HepG2 (cell line): Measurements from ENCODE around the gene RIF1. TPM values are rescaled to one million over a fixed set of nuclear protein-coding genes. Genes with fewer than 3 reads are reported as not detected.
A peak's percentile ranks its signal among the peaks of the same experiment; 100 is the strongest.

ENCODE experiments used
- ATAD3A ChIP-seq: sonication (generic); formaldehyde crosslinking; IDR thresholded peaks from 2 replicates; pipeline ENCODE4 v1.4.0; 2020; ENCODE audit warnings: missing genetic modification reagents
- CREM ChIP-seq, 2 experiments: sonication (generic) in 1 of 2; formaldehyde crosslinking in 1 of 2; IDR thresholded peaks; 2 replicates each; pipeline versions ENCODE4 v1.4.0 to v1.6.1; 2016 to 2020; ENCODE audit warnings: antibody characterized with exemption in 1 of 2, mild to moderate bottlenecking in 1 of 2, missing genetic modification reagents in 1 of 2
- EP300 ChIP-seq, 3 experiments: sonication (generic) in 1 of 3; formaldehyde crosslinking in 1 of 3; IDR thresholded peaks; 2 replicates each; pipeline versions ENCODE4 v1.5.1 to v1.6.1; 2011 to 2020; ENCODE audit warnings: low read depth in 2 of 3, low read length in 2 of 3, borderline replicate concordance in 1 of 3, improper control_type of control experiment in 1 of 3, mild to moderate bottlenecking in 1 of 3, missing genetic modification reagents in 1 of 3, moderate library complexity in 1 of 3
- FOXP1 ChIP-seq, 2 experiments: fragments of 450-650 bp in 1 of 2; IDR thresholded peaks; 2 replicates each; pipeline ENCODE4 v1.6.1; 2017 to 2018; ENCODE audit warnings: antibody characterized with exemption in 1 of 2
- GLI4 ChIP-seq: sonication (generic); formaldehyde crosslinking; IDR thresholded peaks from 2 replicates; pipeline ENCODE4 v1.5.1; 2020; ENCODE audit warnings: missing genetic modification reagents, mild to moderate bottlenecking, moderate library complexity, borderline replicate concordance
- IKZF5 ChIP-seq: IDR thresholded peaks from 2 replicates; pipeline ENCODE4 v1.6.1; 2018; ENCODE audit warnings: missing genetic modification reagents, mild to moderate bottlenecking, missing compliant biosample characterization
- IRF1 ChIP-seq: sonication (generic); formaldehyde crosslinking; IDR thresholded peaks from 2 replicates; pipeline ENCODE4 v1.4.0; 2020; ENCODE audit warnings: low read depth, mild to moderate bottlenecking, missing genetic modification reagents
- NFATC3 ChIP-seq: sonication (generic); formaldehyde crosslinking; IDR thresholded peaks from 2 replicates; pipeline ENCODE4 v1.5.1; 2020; ENCODE audit warnings: mild to moderate bottlenecking, missing genetic modification reagents
- TEAD3 ChIP-seq: optimal IDR thresholded peaks from 2 replicates; pipeline ENCODE3; 2016; ENCODE audit warnings: borderline replicate concordance
- ZBTB1 ChIP-seq: sonication (generic); formaldehyde crosslinking; IDR thresholded peaks from 2 replicates; pipeline ENCODE4 v1.4.0; 2020; ENCODE audit warnings: missing genetic modification reagents, borderline replicate concordance
- ZNF274 ChIP-seq: sonication (generic); formaldehyde crosslinking; IDR thresholded peaks from 2 replicates; pipeline ENCODE4 v1.5.1; 2020; ENCODE audit warnings: mild to moderate bottlenecking, missing genetic modification reagents
- ZNF292 ChIP-seq: sonication (generic); formaldehyde crosslinking; IDR thresholded peaks from 2 replicates; pipeline ENCODE4 v1.8.1; 2022; ENCODE audit warnings: mild to moderate bottlenecking, low read depth, missing genetic modification reagents, borderline replicate concordance
- ZNF34 ChIP-seq: sonication (generic); formaldehyde crosslinking; IDR thresholded peaks from 2 replicates; pipeline ENCODE4 v1.4.0; 2020; ENCODE audit warnings: mild to moderate bottlenecking, missing genetic modification reagents, borderline replicate concordance
- ZNF678 ChIP-seq: sonication (generic); formaldehyde crosslinking; IDR thresholded peaks from 2 replicates; pipeline ENCODE4 v1.4.0; 2020; ENCODE audit warnings: mild to moderate bottlenecking, missing genetic modification reagents
- polyA plus RNA-seq, 8 experiments: library from polyadenylated mRNA; depleted of rRNA in 3 of 8; stranded (reverse) in 7 of 8; unstranded in 1 of 8; fragments of >200 nt; fragmentation: Illumina TruSeq in 4 of 8; extraction: Trizol in 4 of 8; gene quantifications; 2 replicates each; pipeline versions ENCODE4 v1.2.1 to v1.2.3, GENCODE V29; 2011 to 2016; ENCODE audit warnings: low read depth in 4 of 8, missing spikeins in 1 of 8, mixed read lengths in 1 of 8; ENCODE audit not compliant: insufficient read depth in 1 of 8
- total RNA-seq, 5 experiments: library from RNA; depleted of rRNA; stranded (reverse); fragments of >200 nt; fragmentation: Illumina TruSeq; extraction: Trizol; gene quantifications; 2 replicates each; pipeline ENCODE4 v1.2.3, GENCODE V29; 2016; ENCODE audit warnings: low read depth in 1 of 5
- TF ChIP-seq, protein P1 (sequence below): sonication (generic); formaldehyde crosslinking; IDR thresholded peaks from 2 replicates; pipeline ENCODE4 v1.5.0; 2020; ENCODE audit warnings: missing genetic modification reagents
- TF ChIP-seq, protein P2 (sequence below): IDR thresholded peaks from 2 replicates; pipeline ENCODE4 v1.6.1; 2016
- TF ChIP-seq, protein P3 (sequence below): sonication (generic); formaldehyde crosslinking; IDR thresholded peaks from 2 replicates; pipeline ENCODE4 v1.8.0; 2022; ENCODE audit warnings: mild to moderate bottlenecking, missing genetic modification reagents; ENCODE audit not compliant: insufficient replicate concordance
- TF ChIP-seq, protein P4 (sequence below): sonication (generic); formaldehyde crosslinking; IDR thresholded peaks from 2 replicates; pipeline ENCODE4 v1.4.0; 2020; ENCODE audit warnings: mild to moderate bottlenecking, missing genetic modification reagents, borderline replicate concordance

The RIF1 gene
- total and polyA plus RNA-seq, 2 of the 13 experiments (the other 11 are each of a cell fraction or from before 2014, with no cell fraction given), result 12.1 to 73.6 TPM

DNA sequence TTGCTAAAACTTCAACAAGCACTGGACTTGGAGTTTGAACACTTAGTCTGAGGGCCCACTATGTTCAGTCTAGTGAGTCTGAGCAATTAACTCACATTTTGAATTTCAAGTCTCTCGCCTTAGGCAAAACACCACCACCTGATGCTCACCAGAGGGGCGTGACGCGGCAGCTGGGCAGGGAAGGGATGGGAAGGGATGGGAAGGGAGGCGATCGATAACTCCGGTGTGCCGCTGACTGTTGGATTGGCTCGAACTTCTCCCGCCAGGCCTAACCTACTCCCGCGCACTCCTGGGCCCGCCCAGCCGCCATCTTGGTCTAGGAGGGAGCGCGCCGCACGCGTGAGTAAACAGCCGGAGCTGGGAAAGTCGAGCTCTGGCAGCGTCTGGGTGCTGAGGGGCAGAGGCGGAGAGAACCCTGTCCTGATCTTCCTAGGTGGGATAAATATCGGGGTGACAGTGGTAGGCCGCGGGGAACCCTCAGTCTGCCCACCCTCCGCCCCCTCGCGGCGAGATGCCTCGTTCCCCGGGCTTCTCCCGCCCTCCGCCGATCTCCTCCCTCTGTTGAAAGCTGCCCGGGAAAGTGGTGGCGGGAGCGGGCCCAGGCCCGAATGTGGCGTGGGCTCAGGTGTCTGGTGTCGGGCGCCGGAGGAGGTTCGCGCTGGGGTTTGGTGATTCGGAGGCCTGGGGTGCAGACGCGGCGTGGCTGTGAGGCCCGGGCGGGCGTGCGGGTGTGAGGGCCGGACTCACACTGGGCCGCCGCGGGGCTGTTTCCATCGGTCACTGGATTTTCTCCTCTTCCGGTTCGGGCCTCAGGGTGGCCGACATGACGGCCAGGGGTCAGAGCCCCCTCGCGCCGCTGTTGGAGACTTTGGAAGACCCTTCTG lies at the start of gene RIF1 (continued):
- TF ChIP-seq, protein P1, sequence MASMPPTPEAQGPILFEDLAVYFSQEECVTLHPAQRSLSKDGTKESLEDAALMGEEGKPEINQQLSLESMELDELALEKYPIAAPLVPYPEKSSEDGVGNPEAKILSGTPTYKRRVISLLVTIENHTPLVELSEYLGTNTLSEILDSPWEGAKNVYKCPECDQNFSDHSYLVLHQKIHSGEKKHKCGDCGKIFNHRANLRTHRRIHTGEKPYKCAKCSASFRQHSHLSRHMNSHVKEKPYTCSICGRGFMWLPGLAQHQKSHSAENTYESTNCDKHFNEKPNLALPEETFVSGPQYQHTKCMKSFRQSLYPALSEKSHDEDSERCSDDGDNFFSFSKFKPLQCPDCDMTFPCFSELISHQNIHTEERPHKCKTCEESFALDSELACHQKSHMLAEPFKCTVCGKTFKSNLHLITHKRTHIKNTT (CRISPR knock-in tag), result no peak
- peak; percentile 86; the same call in 1 of the 2 replicates for TF ChIP-seq ZNF274
- TF ChIP-seq, protein P2, sequence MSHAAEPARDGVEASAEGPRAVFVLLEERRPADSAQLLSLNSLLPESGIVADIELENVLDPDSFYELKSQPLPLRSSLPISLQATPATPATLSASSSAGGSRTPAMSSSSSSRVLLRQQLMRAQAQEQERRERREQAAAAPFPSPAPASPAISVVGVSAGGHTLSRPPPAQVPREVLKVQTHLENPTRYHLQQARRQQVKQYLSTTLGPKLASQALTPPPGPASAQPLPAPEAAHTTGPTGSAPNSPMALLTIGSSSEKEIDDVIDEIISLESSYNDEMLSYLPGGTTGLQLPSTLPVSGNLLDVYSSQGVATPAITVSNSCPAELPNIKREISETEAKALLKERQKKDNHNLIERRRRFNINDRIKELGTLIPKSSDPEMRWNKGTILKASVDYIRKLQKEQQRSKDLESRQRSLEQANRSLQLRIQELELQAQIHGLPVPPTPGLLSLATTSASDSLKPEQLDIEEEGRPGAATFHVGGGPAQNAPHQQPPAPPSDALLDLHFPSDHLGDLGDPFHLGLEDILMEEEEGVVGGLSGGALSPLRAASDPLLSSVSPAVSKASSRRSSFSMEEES (CRISPR knock-in tag), result 0 out of 2 replicates have a peak, but pooled peaks have one; percentile 69
- peak; percentile 92; the same call in 1 of the 2 replicates for TF ChIP-seq GLI4 (CRISPR knock-in tag)
- TF ChIP-seq NFATC3, result peak; percentile 79; the same call in 1 of the 2 replicates
- TF ChIP-seq TEAD3 (CRISPR knock-in tag), result peak; percentile 75
- no peak; the same call in 1 of the 2 replicates for TF ChIP-seq FOXP1 (IDR thresholded peaks at IDR 0.05)
- peak; percentile 65; the same call in 1 of the 2 replicates for TF ChIP-seq FOXP1 (CRISPR knock-in tag; IDR thresholded peaks at IDR 0.05)
- TF ChIP-seq, protein P3, sequence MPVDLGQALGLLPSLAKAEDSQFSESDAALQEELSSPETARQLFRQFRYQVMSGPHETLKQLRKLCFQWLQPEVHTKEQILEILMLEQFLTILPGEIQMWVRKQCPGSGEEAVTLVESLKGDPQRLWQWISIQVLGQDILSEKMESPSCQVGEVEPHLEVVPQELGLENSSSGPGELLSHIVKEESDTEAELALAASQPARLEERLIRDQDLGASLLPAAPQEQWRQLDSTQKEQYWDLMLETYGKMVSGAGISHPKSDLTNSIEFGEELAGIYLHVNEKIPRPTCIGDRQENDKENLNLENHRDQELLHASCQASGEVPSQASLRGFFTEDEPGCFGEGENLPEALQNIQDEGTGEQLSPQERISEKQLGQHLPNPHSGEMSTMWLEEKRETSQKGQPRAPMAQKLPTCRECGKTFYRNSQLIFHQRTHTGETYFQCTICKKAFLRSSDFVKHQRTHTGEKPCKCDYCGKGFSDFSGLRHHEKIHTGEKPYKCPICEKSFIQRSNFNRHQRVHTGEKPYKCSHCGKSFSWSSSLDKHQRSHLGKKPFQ (CRISPR knock-in tag), result peak; percentile 86
- TF ChIP-seq ZNF292, result peak; percentile 63; the same call in 1 of the 2 replicates
- peak; percentile 70 for TF ChIP-seq CREM (IDR thresholded peaks at IDR 0.05)
- TF ChIP-seq CREM (CRISPR knock-in tag; IDR thresholded peaks at IDR 0.05), result 0 out of 2 replicates have a peak, but pooled peaks have one; percentile 2
- TF ChIP-seq ZBTB1, result no peak
- TF ChIP-seq ZNF678 (CRISPR knock-in tag), result peak; percentile 89; the same call in 1 of the 2 replicates
- no peak for TF ChIP-seq ATAD3A
- peak; percentile 94 for TF ChIP-seq IKZF5 (CRISPR knock-in tag)
- TF ChIP-seq ZNF34 (CRISPR knock-in tag), result no peak
- peak; percentile 88; the same call in 1 of the 2 replicates for TF ChIP-seq IRF1 (CRISPR knock-in tag)
- TF ChIP-seq, protein P4, sequence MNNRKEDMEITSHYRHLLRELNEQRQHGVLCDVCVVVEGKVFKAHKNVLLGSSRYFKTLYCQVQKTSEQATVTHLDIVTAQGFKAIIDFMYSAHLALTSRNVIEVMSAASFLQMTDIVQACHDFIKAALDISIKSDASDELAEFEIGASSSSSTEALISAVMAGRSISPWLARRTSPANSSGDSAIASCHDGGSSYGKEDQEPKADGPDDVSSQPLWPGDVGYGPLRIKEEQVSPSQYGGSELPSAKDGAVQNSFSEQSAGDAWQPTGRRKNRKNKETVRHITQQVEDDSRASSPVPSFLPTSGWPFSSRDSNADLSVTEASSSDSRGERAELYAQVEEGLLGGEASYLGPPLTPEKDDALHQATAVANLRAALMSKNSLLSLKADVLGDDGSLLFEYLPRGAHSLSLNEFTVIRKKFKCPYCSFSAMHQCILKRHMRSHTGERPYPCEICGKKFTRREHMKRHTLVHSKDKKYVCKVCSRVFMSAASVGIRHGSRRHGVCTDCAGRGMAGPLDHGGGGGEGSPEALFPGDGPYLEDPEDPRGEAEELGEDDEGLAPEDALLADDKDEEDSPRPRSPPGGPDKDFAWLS (CRISPR knock-in tag), result 0 out of 2 replicates have a peak, but pooled peaks have one; percentile 50
- no peak for TF ChIP-seq EP300 (IDR thresholded peaks at IDR 0.05; ENCODE audit: low read depth in 2 of 2, low read length in 2 of 2)
- TF ChIP-seq EP300 (CRISPR knock-in tag; IDR thresholded peaks at IDR 0.05; ENCODE audit: borderline replicate concordance), result no peak
